ENCODE data around the gene SLC37A1.

GRCh38 chr21:42484966-42485365, 28.7 kb upstream of the SLC37A1 start:
- TF ChIP-seq CTCF (conservative IDR thresholded peaks at IDR 0.05), result no peak
- TF ChIP-seq EZH2 (IDR thresholded peaks at IDR 0.05; ENCODE audit: low read depth), result no peak
